MV-4-11 (cell line): ENCODE results near the gene COL1A1.

Source experiments
- DNase-seq: peaks from one replicate; lab custom pipeline; 2025; lab: John Stamatoyannopoulos, UW

Gene COL1A1

GRCh38 chr17:50199803-50200456 lies 1.5 kb downstream of the COL1A1 start:
- peak; percentile 52 for DNase-seq

GRCh38 chr17:50199211-50199802 lies 2.1 kb downstream of the COL1A1 start:
- DNase-seq, result no peak

GRCh38 chr17:50198026-50198669 lies 3.3 kb downstream of the COL1A1 start:
- DNase-seq, result peak; percentile 59

- no peak for DNase-seq
These were observed 4.6 kb downstream of the COL1A1 start for GRCh38 chr17:50196826-50197225.

- DNase-seq, result no peak
These were observed 5.4 kb downstream of the COL1A1 start for GRCh38 chr17:50196036-50196435.

GRCh38 chr17:50194934-50195865 lies 6.2 kb downstream of the COL1A1 start:
- no peak for DNase-seq

GRCh38 chr17:50194140-50194933 lies 7.1 kb downstream of the COL1A1 start:
- no peak for DNase-seq

- no peak for DNase-seq
These were observed 8.7 kb downstream of the COL1A1 start for GRCh38 chr17:50192618-50193291.

DNA sequence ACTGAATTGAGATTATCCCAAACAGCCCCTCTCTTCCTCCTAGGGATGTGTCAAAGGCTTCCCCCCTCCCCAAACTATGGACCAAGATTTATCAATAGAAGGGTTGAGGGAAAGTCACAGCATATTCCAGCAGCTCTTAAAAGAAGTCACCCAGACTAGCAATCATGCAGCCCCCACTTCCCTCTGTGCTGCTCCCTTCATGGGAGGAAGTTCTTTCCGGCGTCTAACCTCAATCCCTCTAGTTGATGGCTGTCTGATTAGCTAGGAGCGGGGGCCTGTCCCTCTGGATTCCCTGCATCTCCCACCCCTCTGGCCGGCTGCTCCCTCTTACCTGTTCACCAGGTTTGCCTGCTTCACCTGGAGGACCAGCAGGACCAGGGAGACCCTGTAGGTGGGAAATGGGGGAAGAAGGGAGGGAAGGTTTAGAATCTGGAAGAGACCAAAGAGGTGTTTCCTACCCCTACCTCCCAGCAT lies 9.2 kb downstream of the COL1A1 start:
- no peak for DNase-seq

DNA sequence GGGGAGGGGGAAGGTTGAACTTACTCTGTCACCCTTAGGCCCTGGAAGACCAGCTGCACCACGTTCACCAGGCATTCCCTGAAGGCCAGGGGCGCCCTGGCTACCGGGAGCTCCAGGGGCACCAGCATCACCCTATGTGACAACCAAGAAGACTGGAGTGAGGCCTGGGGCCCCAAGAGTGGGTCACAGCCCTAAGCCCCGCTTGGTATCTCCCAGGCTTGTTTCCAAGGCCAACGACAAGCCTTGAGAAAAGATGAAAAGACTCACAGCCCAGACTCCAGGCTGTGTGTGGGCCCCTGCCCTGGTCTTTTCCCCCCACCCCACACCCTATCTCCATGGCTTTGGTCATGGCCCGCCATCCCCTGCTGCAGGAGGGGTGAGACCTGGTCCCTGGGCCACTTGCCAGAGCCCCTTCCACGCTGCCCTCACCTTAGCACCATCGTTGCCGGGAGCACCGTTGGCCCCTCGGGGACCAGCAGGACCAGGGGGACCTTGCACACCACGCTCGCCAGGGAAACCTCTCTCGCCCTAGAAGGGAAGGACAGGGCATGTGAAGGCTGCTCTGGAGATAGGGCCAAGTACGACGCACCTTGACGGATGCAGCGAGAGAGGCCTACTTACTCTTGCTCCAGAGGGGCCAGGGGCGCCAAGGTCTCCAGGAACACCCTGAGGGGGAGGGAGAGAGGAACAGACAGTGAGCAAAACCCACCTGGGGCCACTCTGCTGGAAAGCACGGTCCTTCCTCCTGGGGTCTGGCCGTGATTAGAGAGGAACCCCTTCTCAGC lies 9.9 kb downstream of the COL1A1 start:
- DNase-seq, result no peak

GRCh38 chr17:50190603-50191358 lies 10.7 kb downstream of the COL1A1 start:
- no peak for DNase-seq

GRCh38 chr17:50190293-50190602 lies 11.2 kb downstream of the COL1A1 start:
- no peak for DNase-seq

DNA sequence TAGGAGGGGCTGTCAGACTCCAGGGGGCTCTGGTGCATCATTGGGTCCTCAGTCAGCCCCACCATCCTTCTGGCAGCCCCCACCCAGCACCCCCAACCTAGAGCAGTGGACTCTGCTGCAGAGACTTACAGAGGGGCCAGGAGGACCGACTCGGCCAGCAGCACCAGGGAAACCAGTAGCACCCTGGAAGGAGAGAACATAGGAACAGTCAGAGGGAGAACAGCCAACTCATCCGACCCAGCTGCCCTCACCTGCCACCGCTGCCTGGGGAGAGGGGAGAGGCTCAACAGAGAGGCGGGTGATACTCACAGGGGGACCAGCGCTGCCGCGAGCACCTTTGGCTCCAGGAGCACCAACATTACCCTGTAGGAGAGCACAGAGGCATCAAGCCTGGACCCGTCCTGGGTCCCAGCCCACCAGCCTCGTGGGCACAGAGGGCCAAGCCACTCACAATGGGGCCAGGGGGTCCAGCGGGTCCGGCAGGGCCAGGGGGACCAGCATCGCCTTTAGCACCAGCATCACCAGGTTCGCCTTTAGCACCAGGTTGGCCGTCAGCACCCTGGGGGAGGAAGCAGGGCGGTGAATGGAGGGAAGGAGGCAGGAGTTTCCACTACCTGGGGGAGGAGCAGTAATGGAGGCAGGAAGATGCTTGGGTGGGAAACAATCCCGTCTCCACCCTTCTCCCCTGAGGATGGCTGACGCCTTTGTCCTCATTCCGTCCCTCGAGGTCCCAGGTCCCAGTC lies 11.7 kb downstream of the COL1A1 start:
- DNase-seq, result no peak

- no peak for DNase-seq
These were observed 12.4 kb downstream of the COL1A1 start for GRCh38 chr17:50188921-50189549.

DNA sequence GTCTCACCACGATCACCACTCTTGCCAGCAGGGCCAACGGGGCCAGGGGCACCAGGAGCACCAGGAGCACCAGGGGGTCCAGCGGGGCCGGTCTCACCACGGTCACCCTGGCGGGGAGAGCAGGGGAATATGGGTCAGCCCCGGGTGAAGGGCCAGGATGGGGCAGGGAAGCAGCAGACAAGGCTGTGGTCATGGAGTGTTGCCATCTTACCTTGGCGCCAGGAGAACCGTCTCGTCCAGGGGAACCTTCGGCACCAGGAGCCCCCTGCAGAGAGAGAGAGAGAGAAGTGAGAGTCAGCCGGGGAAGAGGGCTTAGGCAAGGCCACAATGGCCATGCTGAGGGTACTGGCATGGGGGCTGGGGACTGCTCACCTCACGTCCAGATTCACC lies 12.9 kb downstream of the COL1A1 start:
- DNase-seq, result no peak

GRCh38 chr17:50187751-50188530 lies 13.5 kb downstream of the COL1A1 start:
- DNase-seq, result no peak

- no peak for DNase-seq
These were observed 14.1 kb downstream of the COL1A1 start for GRCh38 chr17:50187394-50187725.
